Panc1 (cell line): ENCODE data around the gene KNG1. TPM values are rescaled to one million over a fixed set of nuclear protein-coding genes. Genes with fewer than 3 reads are reported as not detected.

ENCODE experiments used
- ATAC-seq: fragments of 200-7000 bp; cut with Tn5 transposase; 2 replicates; pipeline ENCODE4 v1.9.1; 2020; ENCODE audit warnings: mild to moderate bottlenecking, moderate library complexity
- BruUV-seq: library from RNA; stranded (reverse); fragments of 400-500 nt; replicated peaks from 2 replicates; lab custom pipeline; 2021; lab: Mats Ljungman, UMichigan
- CTCF ChIA-PET: fragments of 300-600 bp; sonication (Branson Sonifier 250); formaldehyde crosslinking; loops from one replicate; lab custom pipeline; 2022; ENCODE audit warnings: antibody characterized with exemption; lab: Charles Lee
- POLR2A ChIA-PET: fragments of 300-600 bp; sonication (Branson Sonifier 250); formaldehyde crosslinking; loops from one replicate; lab custom pipeline; 2022; ENCODE audit warnings: antibody characterized with exemption; lab: Charles Lee
- DNase-seq: peaks from one replicate; pipeline ENCODE4 v3.0.0-alpha.2; 2010; ENCODE audit warnings: low read depth, low spot score
- H3K27ac ChIP-seq: 2 replicates; pipeline ENCODE4 v1.5.1; 2011; ENCODE audit warnings: mild to moderate bottlenecking, low read length, inconsistent platforms
- H3K27me3 ChIP-seq: fragments of 200-500 bp; sonication (Bioruptor generic); 2 replicates; pipeline ENCODE4 v1.6.0; 2014; ENCODE audit warnings: low read length, inconsistent platforms; ENCODE audit not compliant: control insufficient read depth, insufficient read depth
- H3K36me3 ChIP-seq: fragments of 200-500 bp; sonication (Bioruptor generic); 2 replicates; pipeline ENCODE4 v1.5.1; 2014; ENCODE audit warnings: inconsistent platforms, mild to moderate bottlenecking, low read length, moderate library complexity; ENCODE audit not compliant: control insufficient read depth, insufficient read depth
- H3K4me1 ChIP-seq: 2 replicates; pipeline ENCODE4 v1.5.1; 2011; ENCODE audit warnings: inconsistent platforms, mild to moderate bottlenecking, low read length, moderate library complexity; ENCODE audit not compliant: control insufficient read depth, insufficient read depth
- H3K4me3 ChIP-seq, 2 experiments: 2 replicates each; pipeline ENCODE4 v1.5.1; 2011 to 2012; ENCODE audit warnings: low read depth in 2 of 2, low read length in 2 of 2, mild to moderate bottlenecking in 2 of 2, inconsistent platforms in 1 of 2, moderate library complexity in 1 of 2
- H3K9me3 ChIP-seq: fragments of 200-500 bp; sonication (Bioruptor generic); 2 replicates; pipeline ENCODE4 v1.5.1; 2014; ENCODE audit warnings: low read depth, mild to moderate bottlenecking, inconsistent platforms, low read length, moderate library complexity; ENCODE audit not compliant: control insufficient read depth, insufficient read depth
- CTCF ChIP-seq: fragments of 450-650 bp; IDR thresholded peaks from 2 replicates; pipeline ENCODE4 v1.5.1; 2017; ENCODE audit warnings: mild to moderate bottlenecking
- POLR2AphosphoS5 ChIP-seq: IDR thresholded peaks from 2 replicates; pipeline ENCODE4 v1.6.1; 2012; ENCODE audit warnings: mild to moderate bottlenecking, low read depth, low read length, moderate library complexity
- REST ChIP-seq, 2 experiments: IDR thresholded peaks; 2 replicates each; pipeline ENCODE4 v1.6.1; 2011 to 2012; ENCODE audit warnings: low read depth in 2 of 2, control low read depth in 1 of 2, low read length in 1 of 2, mild to moderate bottlenecking in 1 of 2, moderate library complexity in 1 of 2; ENCODE audit not compliant: insufficient read depth in 1 of 2
- SIN3A ChIP-seq: IDR thresholded peaks from 2 replicates; pipeline ENCODE4 v1.6.1; 2012; ENCODE audit warnings: low read depth, mild to moderate bottlenecking, low read length, moderate library complexity, borderline replicate concordance; ENCODE audit not compliant: insufficient read depth
- TCF7L2 ChIP-seq: IDR thresholded peaks from 2 replicates; pipeline ENCODE4 v1.6.1; 2011; ENCODE audit warnings: mild to moderate bottlenecking, low read depth, low read length, inconsistent platforms
- in situ Hi-C: cut with HindIII; loops from 2 replicates; pipeline ENCODE4 v1.10.0; 2016; ENCODE audit warnings: low sequenced_read_pairs, low pct_unique_long_range_greater_than_20kb
- intact Hi-C: fragments of 100-400 bp; cut with micrococcal nuclease; formaldehyde crosslinking; loops from one replicate; pipeline ENCODE4 v1.10.0; 2022; ENCODE audit not compliant: unreplicated experiment
- total RNA-seq: library from RNA; stranded (reverse); gene quantifications from one replicate; pipeline ENCODE4 v1.2.1, GENCODE V29; 2021; ENCODE audit not compliant: unreplicated experiment

The KNG1 gene
- total RNA-seq, 1 experiment from 2014 or later = 0.23 TPM

GRCh38 chr3:186786922-186787321 is 69.8 kb downstream of the KNG1 start:
- CTCF ChIA-PET = no interaction called here
- no peak for ATAC-seq
- peak overlapping the region; percentile 96 to 97 for H3K4me3 ChIP-seq
- no peaks in the 10 kb centered on the region for H3K27me3 ChIP-seq
- TF ChIP-seq SIN3A (no peak), TCF7L2 (no peak), REST (IDR thresholded peaks at IDR 0.05; ENCODE audit: insufficient read depth in 1 of 2, low read depth in 2 of 2, low read length in 1 of 2) (no peak), CTCF (no peak), POLR2AphosphoS5 (no peak)
- H3K27ac ChIP-seq = peak overlapping the region; percentile 100
- POLR2A ChIA-PET = no interaction called here
- H3K9me3 ChIP-seq = no peaks in the 10 kb centered on the region
- intact Hi-C loops = no loop called here
- BruUV-seq = no TSS peak
- H3K36me3 ChIP-seq = peaks cover 58% of the 10 kb centered on the region
- peaks cover 53% of the 10 kb centered on the region for H3K4me1 ChIP-seq
- in situ Hi-C loops = no loop called here
- no peak for DNase-seq

DNA sequence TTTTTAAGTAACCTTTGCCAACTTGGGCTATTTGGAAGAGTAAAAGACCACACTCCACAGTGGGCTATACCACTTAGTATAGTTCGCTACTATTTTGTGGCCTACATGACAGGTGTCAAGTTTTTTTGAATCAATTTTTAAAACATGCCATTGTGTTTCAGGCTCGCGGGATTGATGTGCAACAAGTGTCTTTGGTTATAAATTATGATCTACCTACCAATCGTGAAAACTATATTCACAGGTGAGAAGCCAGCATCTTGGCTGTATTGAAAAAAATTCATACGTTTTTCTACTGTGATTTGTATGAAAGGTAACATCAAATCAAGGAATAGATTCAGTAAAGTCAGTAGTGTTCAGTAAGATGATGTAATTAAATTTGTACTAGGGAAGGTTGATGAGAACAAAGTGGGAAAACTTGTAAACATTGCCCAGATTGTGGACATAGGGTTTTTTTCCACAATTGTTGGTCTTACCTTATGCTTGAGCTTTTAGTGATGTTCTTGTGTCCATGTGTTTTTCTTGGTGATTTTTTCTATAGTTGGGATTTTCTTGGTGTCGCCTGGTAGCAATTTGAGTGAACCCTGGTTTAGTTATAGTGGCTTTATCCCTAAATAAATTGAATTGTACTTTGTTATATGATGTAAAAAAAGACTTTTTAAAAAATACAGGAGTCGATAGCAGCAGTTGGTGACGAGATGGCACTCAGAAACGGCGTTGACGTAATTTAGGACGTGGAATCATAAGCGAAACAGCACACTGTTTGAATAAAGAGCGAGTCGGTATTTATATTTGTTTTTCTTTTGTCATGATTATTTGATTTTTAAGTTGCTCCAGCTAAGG is 70.7 kb downstream of the KNG1 start:
- Histone ChIP-seq H3K4me3 (peak overlapping the region; percentile 96 to 97), H3K9me3 (no peaks in the 10 kb centered on the region), H3K27me3 (no peaks in the 10 kb centered on the region), H3K36me3 (peaks cover 62% of the 10 kb centered on the region), H3K27ac (peak overlapping the region; percentile 100), H3K4me1 (peaks cover 49% of the 10 kb centered on the region)
- ChIA-PET POLR2A (interaction anchor here (0.6 to 0.7 kb wide), 2 partner anchors 319 to 445 kb away, joined by 3 to 5 read pairs; no protein-coding TSS in a partner anchor), CTCF (no interaction called here)
- BruUV-seq = no TSS peak
- ATAC-seq (no peak), DNase-seq (no peak)
- no peak for TF ChIP-seq REST (IDR thresholded peaks at IDR 0.05; ENCODE audit: insufficient read depth in 1 of 2, low read depth in 2 of 2, low read length in 1 of 2)
- TF ChIP-seq TCF7L2 = no peak
- no peak for TF ChIP-seq CTCF
- no peak for TF ChIP-seq SIN3A
- TF ChIP-seq POLR2AphosphoS5 = no peak
- in situ Hi-C loops (no loop called here), intact Hi-C loops (no loop called here)
